Motor neuron (in vitro differentiated cells): ENCODE measurements around the gene TSPAN17. TPM values are rescaled to one million over a fixed set of nuclear protein-coding genes. Genes with fewer than 3 reads are reported as not detected.

Experiments used
- ATAC-seq, 8 experiments: fragments of 200-7000 bp; cut with Tn5 transposase; replicated peaks in 6 of 8; 2 replicates each; pipeline ENCODE4 v1.8.0; 2021; ENCODE audit warnings: mild to moderate bottlenecking in 8 of 8, moderate library complexity in 8 of 8
- H3K27ac ChIP-seq, 2 donors: fragments of 250-450 bp; sonication (Bioruptor Pico); 2 replicates each; pipeline ENCODE4 v1.9.0; 2021; ENCODE audit warnings: antibody characterized with exemption in 2 of 2, mild to moderate bottlenecking in 2 of 2, moderate library complexity in 1 of 2
- H3K4me1 ChIP-seq, 2 donors: fragments of 250-450 bp; sonication (Bioruptor Pico); replicated peaks in 1 of 2; 2 replicates each; pipeline ENCODE4 v1.6.1; 2021; ENCODE audit warnings: antibody characterized with exemption in 2 of 2, mild to moderate bottlenecking in 2 of 2, moderate library complexity in 1 of 2
- H3K4me3 ChIP-seq, 5 donors: fragments of 250-450 bp; sonication (Bioruptor Pico); 2 replicates each; pipeline ENCODE4 v1.9.0; 2021; ENCODE audit warnings: antibody characterized with exemption in 5 of 5, mild to moderate bottlenecking in 5 of 5, moderate library complexity in 4 of 5
- WGBS, 10 experiments: fragments of 450-650 bp; shearing (Covaris generic); methylation state at CpG; one replicate each; pipeline ENCODE4 v1.0.0; 2022; 5-methylcytosine and 5-hydroxymethylcytosine counted together
- in situ Hi-C, 9 experiments: fragments of 400-800 bp; cut with MboI; loops; one replicate each; pipeline ENCODE4 v1.15.0; 2021; ENCODE audit warnings: low sequenced_read_pairs in 9 of 9, low pct_unique_long_range_greater_than_20kb in 2 of 9; ENCODE audit not compliant: unreplicated experiment in 9 of 9
- total RNA-seq, 8 experiments: library from RNA; unstranded; fragments of 300-600 nt; gene quantifications; 2 replicates each; pipeline versions ENCODE4 v1.2.3 to v1.2.4, GENCODE V29; 2022

TSPAN17 gene
- total RNA-seq, 8 experiments from 2014 or later = 16.5 to 62.7 (median 25.1) TPM

DNA sequence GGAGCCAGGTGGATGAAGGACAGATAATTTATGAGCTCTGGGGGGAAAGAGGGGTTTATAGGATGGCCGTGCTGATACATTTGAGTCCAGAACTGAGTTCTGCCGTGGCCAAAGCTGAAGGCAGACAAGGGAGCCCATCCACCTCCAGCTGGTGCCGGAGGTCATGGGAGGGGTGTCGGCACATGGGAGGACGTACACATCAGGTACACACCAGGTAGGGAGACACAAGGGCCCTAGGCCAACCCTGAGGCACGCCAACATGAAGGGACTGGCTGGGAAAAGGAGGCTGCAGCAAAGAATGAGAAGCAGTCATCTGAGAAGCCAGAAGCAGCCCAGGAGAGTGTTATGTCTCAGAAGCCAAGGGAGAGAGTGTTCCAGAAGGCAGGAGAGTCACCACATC is 35.3 kb upstream of the TSPAN17 start:
- H3K4me1 ChIP-seq = peaks cover 19 to 31% of the 10 kb centered on the region in 2 donors
- no peak for ATAC-seq
- no peak overlapping the region for H3K4me3 ChIP-seq
- H3K27ac ChIP-seq = no peak overlapping the region
- WGBS, 10 experiments = 67 to 83% (median 70%) methylated on average over 1 to 4 of the region's 6 CpGs; no CpG with 5 or more reads in 3 of the 10 experiments
- in situ Hi-C loops = no loop called here

DNA sequence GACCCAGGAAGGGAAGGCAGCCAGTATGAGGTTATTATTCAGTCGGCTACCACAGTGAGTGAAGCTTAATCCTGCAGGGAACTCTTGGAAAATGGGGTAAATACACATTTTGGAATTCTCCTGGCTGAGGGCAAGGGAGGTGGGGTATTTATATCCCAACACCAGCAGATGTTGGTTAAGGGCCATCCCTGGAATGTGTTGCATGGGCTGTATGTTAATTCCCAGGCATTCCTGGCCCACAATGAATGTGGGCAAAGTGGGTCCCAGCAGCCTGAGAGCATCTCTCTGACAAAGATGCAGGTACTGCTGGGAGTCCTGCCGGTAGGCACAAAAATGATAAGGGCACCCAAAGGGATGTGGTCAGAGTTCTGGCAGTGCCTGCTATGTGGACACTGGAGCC is 34.4 kb upstream of the TSPAN17 start:
- 0 to 80% (median 52%) methylated on average over 1 to 2 of the region's 2 CpGs; no CpG with 5 or more reads in 5 of the 10 experiments for WGBS, 10 experiments
- in situ Hi-C loops = no loop called here
- ATAC-seq = no peak

DNA sequence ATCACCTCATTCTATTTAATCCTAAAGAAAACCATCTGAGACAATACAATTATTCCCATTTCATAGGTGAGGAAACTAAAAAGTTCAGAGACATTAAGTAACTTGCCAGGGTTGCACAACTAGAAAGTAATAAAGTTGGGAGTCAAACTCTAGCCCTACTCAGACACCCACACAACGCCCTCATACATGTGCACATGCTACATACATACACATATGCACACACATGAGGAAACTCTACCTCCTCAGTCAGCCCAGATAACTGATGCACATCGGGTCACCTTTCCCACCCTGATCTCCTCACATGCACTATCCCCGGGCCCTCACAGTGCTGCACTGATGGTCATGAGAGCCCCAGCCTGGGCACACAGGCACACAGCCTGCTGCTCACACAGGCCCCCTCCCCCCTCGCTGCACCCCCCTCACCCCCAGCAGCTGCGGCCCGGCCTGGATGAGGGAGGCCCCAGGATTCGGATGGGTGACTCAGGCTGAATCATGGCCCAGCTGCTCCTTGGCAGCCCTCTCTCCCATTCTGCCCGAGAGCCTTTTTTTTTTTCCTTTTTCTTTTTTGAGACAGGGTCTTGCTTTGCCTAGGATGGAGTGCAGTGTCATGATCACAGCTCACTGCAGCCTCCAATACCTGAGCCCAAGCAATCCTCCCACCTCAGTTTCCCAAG is 32.3 kb upstream of the TSPAN17 start:
- H3K4me3 ChIP-seq = no peak overlapping the region
- no peak overlapping the region for H3K27ac ChIP-seq
- in situ Hi-C loops = no loop called here
- H3K4me1 ChIP-seq = peaks cover 12 to 30% of the 10 kb centered on the region in 2 donors
- WGBS, 10 experiments = 38 to 83% (median 40%) methylated on average over 1 to 4 of the region's 8 CpGs; no CpG with 5 or more reads in 7 of the 10 experiments
- peak in 5 of 8 experiments; percentile 2 to 43 (median 9) for ATAC-seq

More for the DNA sequence above, 34.4 kb upstream of the TSPAN17 start:
- H3K4me1 ChIP-seq = peaks cover 20 to 33% of the 10 kb centered on the region in 2 donors
- H3K27ac ChIP-seq = no peak overlapping the region
- H3K4me3 ChIP-seq = no peak overlapping the region

DNA sequence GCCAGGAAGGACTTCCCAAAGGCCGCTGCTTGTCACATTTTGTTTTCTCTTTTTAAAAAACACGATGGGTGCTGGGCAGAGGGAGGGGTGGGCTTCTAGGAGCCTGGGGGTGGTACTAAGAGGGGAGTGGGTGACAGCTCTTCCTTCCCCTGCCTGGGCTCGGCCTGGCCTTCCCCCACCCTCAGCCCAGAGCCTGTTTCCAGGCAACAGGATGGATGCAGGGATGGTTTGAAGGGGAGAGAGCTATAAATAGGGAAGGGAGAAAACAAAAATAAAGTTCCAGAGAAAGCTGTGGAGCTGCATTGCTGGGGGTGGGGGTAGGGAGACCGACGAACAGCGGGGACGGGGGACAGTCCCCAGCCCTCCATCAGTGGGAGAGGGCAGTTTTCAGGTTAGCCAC is 30.8 kb upstream of the TSPAN17 start:
- Histone ChIP-seq H3K4me1 (peaks cover 13 to 36% of the 10 kb centered on the region in 2 donors), H3K27ac (no peak overlapping the region), H3K4me3 (no peak overlapping the region)
- in situ Hi-C loops = no loop called here
- WGBS, 10 experiments = no CpG with 5 or more reads among the region's 7 CpGs
- ATAC-seq = no peak

DNA sequence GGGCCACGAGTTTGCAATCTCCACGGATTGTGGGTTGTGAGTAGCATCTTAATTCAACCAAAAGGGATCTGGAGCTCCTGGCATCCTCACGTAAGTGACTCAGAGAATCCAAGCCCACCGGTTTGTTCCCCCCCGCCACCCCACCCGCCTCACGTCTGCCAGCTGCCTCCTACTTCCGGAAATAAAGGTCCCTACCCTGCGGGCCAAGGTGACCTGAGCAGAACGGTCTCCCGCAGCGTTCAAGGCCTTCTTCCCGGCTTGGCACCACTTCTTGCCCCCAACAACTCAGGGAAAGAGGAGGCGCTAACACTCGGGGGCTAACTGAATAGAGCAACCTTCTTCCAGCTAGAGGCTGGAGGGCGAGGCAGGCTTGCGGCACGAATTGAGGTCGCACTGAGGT is 28.5 kb upstream of the TSPAN17 start:
- no peak for ATAC-seq
- peak overlapping the region; percentile 3 to 28 (median 13) for H3K4me3 ChIP-seq
- WGBS, 10 experiments = 28 to 80% (median 52%) methylated on average over 1 to 2 of the region's 19 CpGs; no CpG with 5 or more reads in 6 of the 10 experiments
- in situ Hi-C loops = no loop called here
- H3K27ac ChIP-seq = no peak overlapping the region
- peaks cover 12 to 32% of the 10 kb centered on the region in 2 donors for H3K4me1 ChIP-seq

DNA sequence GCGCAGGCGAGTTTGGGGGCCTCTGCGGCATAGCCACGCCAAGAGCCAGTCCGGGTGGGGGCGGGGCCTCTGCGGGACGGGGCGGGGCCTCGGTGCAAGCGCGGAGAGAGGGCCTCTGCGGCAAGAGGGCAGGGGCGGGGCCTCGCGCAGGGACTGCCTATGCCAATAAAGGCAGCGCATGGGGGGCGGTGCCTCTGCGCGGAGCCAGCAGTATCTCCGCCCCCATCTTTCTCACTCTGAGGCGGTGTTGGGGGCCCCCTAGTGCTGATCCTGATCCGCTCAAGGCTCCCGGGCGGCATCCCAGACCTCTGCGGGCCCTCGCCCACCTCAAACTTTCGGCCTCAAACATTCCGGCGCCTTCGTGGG is 28.1 kb upstream of the TSPAN17 start:
- 0 to 4% (median 0%) methylated on average over 2 to 5 of the region's 31 CpGs; no CpG with 5 or more reads in 7 of the 10 experiments for WGBS, 10 experiments
- Histone ChIP-seq H3K27ac (no peak overlapping the region), H3K4me1 (peaks cover 11 to 28% of the 10 kb centered on the region in 2 donors), H3K4me3 (peak overlapping the region; percentile 7 to 28 (median 18))
- in situ Hi-C loops = no loop called here
- ATAC-seq = peak; percentile 38 to 96 (median 92)

DNA sequence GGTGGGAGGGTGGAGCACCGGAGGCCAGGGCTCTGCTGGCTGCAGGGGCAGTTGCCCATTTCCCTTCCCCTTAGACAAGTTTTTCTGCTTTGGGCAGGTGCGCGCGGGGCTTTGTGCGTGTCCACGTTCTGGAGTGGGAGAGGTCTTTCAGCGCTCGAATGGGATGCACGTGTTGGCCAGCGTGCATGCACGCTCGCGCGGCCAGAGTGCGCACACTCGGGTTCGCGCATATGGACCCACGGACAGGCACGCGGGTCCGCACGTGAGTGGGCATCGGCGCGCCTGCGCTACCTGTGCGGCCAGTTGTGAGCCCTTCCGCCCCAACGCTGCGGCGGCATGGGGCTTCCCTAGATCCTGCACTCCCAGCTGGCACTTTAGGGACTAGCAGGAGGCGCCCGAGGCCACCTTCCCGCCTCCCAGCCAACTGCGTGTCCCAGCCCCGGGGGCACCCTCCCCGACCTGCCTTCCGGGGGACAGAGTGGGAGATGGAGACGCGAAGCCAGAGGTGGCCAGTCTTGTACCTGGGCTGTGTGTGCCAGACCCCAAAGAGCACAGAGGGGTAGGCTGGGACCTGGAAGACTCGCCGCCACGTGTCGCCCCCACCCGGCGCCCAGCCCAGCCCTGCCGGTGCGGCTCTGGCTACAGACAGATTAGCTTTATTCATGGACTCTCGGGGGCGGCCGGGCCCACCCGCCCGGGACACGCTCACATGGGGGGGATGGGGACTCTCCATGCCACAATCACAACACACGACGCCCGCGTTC is 27.5 kb upstream of the TSPAN17 start:
- Histone ChIP-seq H3K27ac (no peak overlapping the region), H3K4me3 (peak overlapping the region; percentile 6 to 28 (median 18)), H3K4me1 (peaks cover 11 to 28% of the 10 kb centered on the region in 2 donors)
- peak in 6 of 8 experiments; percentile 1 to 33 (median 24) for ATAC-seq
- WGBS, 10 experiments = 0 to 16% (median 11%) methylated on average over 1 to 16 of the region's 59 CpGs; no CpG with 5 or more reads in 6 of the 10 experiments
- in situ Hi-C loops = no loop called here

DNA sequence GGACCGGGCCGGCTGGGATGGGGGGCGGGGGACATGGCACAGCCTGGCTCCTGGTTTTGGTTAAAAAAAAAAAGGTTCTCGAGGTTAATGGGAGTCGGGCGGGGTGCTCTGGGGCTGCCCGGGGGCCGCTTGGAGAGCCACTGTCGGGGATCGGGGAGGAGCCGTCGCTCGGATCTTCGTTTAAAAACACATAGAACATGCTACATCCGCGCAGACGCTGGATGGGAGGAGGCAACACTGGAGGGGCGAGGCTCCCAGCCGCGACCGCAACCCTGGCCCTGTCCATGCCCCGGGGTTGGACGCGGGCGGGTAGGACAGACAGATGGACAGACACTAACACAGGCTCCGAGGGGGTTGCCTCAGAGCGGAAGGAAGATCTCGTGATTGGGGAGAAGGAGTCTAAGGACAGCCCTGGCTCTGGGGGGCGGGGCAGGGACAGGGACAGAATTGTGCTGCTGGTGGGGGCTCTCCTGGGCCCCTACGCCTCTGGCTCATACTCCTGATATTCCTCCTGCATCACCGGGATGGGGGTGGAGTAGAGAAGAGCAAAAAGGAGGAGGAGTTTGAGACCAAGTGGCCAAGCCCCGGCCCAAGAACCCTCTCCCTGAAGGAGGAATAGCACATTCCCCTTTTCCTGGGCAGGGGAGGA is 26.8 kb upstream of the TSPAN17 start:
- peaks cover 11 to 28% of the 10 kb centered on the region in 2 donors for H3K4me1 ChIP-seq
- 0 to 20% (median 7%) methylated on average over 1 to 8 of the region's 32 CpGs; no CpG with 5 or more reads in 6 of the 10 experiments for WGBS, 10 experiments
- ATAC-seq = peak in 5 of 8 experiments; percentile 7 to 93 (median 49)
- H3K4me3 ChIP-seq = peak overlapping the region in 2 of 5 donors; percentile 8 to 16
- in situ Hi-C loops = no loop called here
- no peak overlapping the region for H3K27ac ChIP-seq

DNA sequence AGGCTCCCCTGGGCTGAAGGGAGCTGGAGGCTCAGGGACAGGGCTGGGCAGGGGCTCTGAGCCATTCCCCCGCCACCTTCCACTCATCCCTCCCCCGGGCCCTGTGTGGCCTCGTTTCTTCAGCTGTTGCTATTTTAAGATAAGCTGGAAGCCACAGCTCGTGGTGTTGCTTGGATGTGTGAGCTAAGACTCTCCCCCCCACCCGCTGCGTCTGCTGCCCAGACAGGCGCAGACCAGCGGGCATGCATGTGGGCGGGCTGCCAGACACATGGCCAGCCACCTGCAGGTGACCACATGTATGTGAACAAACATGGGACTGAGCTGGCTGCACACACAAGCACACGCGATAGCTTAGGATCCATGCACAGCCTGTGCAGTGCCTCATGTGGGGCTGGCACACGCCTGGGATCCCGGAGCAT is 25.6 kb upstream of the TSPAN17 start:
- ATAC-seq = no peak
- WGBS, 10 experiments = 70 to 80% methylated on average over 2 to 3 of the region's 13 CpGs; no CpG with 5 or more reads in 8 of the 10 experiments
- Histone ChIP-seq H3K4me1 (peaks cover 13 to 21% of the 10 kb centered on the region in 2 donors), H3K4me3 (no peak overlapping the region), H3K27ac (no peak overlapping the region)
- in situ Hi-C loops = no loop called here

DNA sequence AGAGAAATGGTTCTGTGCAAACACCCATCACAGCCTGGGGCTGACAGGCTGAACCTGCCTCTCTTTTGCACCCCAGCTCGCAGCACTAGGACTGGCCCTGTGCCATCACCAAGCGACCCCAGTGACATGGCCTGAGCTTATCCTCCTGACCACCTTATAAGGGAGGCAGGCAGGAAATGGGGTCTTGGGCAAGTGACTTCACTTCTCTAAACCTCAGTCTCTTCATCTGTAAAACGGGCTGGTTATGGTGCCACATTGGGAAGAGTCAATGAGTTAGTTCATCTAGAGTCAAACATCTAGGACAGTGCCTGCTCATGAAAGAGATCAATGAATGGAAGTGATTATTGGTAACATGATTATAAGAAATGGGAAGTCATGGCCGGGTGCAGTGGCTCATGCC is 23.1 kb upstream of the TSPAN17 start:
- in situ Hi-C loops = no loop called here
- no peak for ATAC-seq
- Histone ChIP-seq H3K4me3 (no peak overlapping the region), H3K4me1 (peaks cover 9 to 11% of the 10 kb centered on the region in 2 donors), H3K27ac (no peak overlapping the region)
- WGBS, 10 experiments = 0 to 79% (median 55%) methylated on average over 1 to 3 of the region's 4 CpGs; no CpG with 5 or more reads in 6 of the 10 experiments

DNA sequence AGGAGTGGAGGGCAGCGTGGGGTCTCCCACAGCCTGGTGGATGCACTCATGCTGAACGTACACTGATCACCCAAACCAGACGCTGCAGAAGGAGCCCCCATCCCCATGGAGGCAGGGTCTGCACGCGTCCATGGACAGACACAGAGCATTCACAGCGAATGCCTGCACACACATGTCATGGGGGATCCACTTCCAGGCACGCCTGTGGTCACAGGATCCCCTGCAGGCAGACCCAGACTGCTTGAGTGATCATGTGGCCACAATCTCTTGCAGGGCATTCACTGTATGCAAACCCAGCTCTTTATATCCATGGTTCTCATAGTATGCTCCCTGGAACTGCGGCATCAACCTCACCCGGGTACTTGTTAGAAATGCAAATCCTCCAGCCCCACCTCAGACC is 22.3 kb upstream of the TSPAN17 start:
- no peak overlapping the region for H3K4me3 ChIP-seq
- H3K27ac ChIP-seq = no peak overlapping the region
- peak in 6 of 8 experiments; percentile 7 to 61 (median 30) for ATAC-seq
- H3K4me1 ChIP-seq = peaks cover 11 to 17% of the 10 kb centered on the region in 2 donors
- in situ Hi-C loops = loop anchor here in 1 of 9 experiments (25.0 kb wide), 1 partner anchor 888 kb away; no protein-coding TSS in a partner anchor
- WGBS, 10 experiments = 17 to 94% (median 34%) methylated on average over 1 to 7 of the region's 9 CpGs; no CpG with 5 or more reads in 1 of the 10 experiments

DNA sequence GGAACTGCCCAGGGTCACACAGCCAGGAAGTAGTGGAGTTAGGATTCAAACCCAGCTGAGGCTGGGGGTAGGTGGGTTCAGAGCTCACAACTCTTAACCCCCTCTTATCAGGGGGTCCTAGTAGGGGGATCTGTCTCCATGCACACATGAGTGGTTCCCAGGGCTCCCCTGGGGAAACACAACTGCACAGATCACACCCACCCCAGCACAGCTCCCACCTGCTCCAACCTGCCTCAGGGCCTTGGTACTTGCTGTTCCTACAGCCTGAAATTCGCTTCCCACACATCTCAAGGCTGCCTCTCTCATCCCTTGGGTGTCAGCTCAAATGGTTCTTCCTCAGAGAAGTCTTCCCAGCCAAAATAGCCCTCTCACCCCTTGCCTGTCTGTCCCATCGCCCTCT is 21.8 kb upstream of the TSPAN17 start:
- H3K27ac ChIP-seq = no peak overlapping the region
- 57 to 80% methylated on average over 1 of the region's 2 CpGs; no CpG with 5 or more reads in 8 of the 10 experiments for WGBS, 10 experiments
- in situ Hi-C loops = loop anchor here in 1 of 9 experiments (25.0 kb wide), 1 partner anchor 888 kb away; no protein-coding TSS in a partner anchor
- peaks cover 10 to 11% of the 10 kb centered on the region in 2 donors for H3K4me1 ChIP-seq
- no peak overlapping the region for H3K4me3 ChIP-seq
- ATAC-seq = no peak
